Memory B cell (primary cell): Measurements from ENCODE around the gene MRPL22.
"Not testable (repeated sequence)": the region's sequence is repeated elsewhere in the genome, so short reads cannot be mapped to it uniquely, and the experiment has no call there.

Experiments
- ATAC-seq: fragments of 150-1000 bp; cut with Tn5 transposase; 2 replicates; pipeline ENCODE4 v1.10.0; 2021; ENCODE audit warnings: low read depth, mild to moderate bottlenecking, moderate library complexity
- DNase-seq, 2 donors: peaks; one replicate each; pipeline ENCODE4 v3.0.0; 2022; ENCODE audit warnings: low spot score in 2 of 2
- H3K27ac Mint-ChIP-seq: one replicate; pipeline ENCODE4 v1.8.0; 2022; ENCODE audit warnings: mild to moderate bottlenecking, moderate library complexity, mixed read lengths
- H3K27me3 Mint-ChIP-seq: one replicate; pipeline ENCODE4 v1.8.0; 2022; ENCODE audit warnings: mixed read lengths
- H3K36me3 Mint-ChIP-seq: one replicate; pipeline ENCODE4 v1.8.0; 2022; ENCODE audit warnings: mild to moderate bottlenecking, mixed read lengths
- H3K4me1 Mint-ChIP-seq: one replicate; pipeline ENCODE4 v1.8.0; 2022; ENCODE audit warnings: mixed read lengths
- H3K4me3 Mint-ChIP-seq: one replicate; pipeline ENCODE4 v1.8.0; 2022; ENCODE audit warnings: mild to moderate bottlenecking, moderate library complexity, mixed read lengths
- H3K9me3 Mint-ChIP-seq: one replicate; pipeline ENCODE4 v1.8.0; 2022; ENCODE audit warnings: mixed read lengths

Gene MRPL22

GRCh38 chr5:154923441-154924430 is 17.1 kb upstream of the MRPL22 start:
- Mint-ChIP-seq H3K9me3 (no peaks in the 10 kb centered on the region), H3K27ac (no peak overlapping the region), H3K36me3 (peaks cover 30% of the 10 kb centered on the region), H3K27me3 (no peaks in the 10 kb centered on the region), H3K4me1 (no peaks in the 10 kb centered on the region), H3K4me3 (no peak overlapping the region)
- no peak for DNase-seq
- ATAC-seq, result no peak

GRCh38 chr5:154933537-154933936 is 7.3 kb upstream of the MRPL22 start:
- Mint-ChIP-seq H3K9me3 (no peaks in the 10 kb centered on the region), H3K36me3 (peaks cover 29% of the 10 kb centered on the region), H3K27ac (no peak overlapping the region), H3K4me1 (peaks cover 17% of the 10 kb centered on the region), H3K27me3 (no peaks in the 10 kb centered on the region), H3K4me3 (no peak overlapping the region)
- DNase-seq (no peak), ATAC-seq (no peak)

- Mint-ChIP-seq H3K27me3 (no peaks in the 10 kb centered on the region), H3K27ac (peak overlapping the region; percentile 8)
- ATAC-seq, result no peak
These were observed 6.0 kb upstream of the MRPL22 start for GRCh38 chr5:154934881-154935280.

GRCh38 chr5:154937186-154937717 is 3.6 kb upstream of the MRPL22 start:
- Mint-ChIP-seq H3K27me3 (no peaks in the 10 kb centered on the region), H3K4me1 (peaks cover 26% of the 10 kb centered on the region), H3K9me3 (no peaks in the 10 kb centered on the region), H3K27ac (peak overlapping the region; percentile 68), H3K4me3 (peak overlapping the region; percentile 90), H3K36me3 (peaks cover 18% of the 10 kb centered on the region)
- ATAC-seq (no peak), DNase-seq (no peak)

More at GRCh38 chr5:154934881-154935280, 6.0 kb upstream of the MRPL22 start:
- Mint-ChIP-seq H3K4me3 (no peak overlapping the region), H3K4me1 (peaks cover 21% of the 10 kb centered on the region), H3K9me3 (no peaks in the 10 kb centered on the region), H3K36me3 (peaks cover 28% of the 10 kb centered on the region)
- DNase-seq, result no peak

- Mint-ChIP-seq H3K4me1 (peaks cover 30% of the 10 kb centered on the region), H3K27ac (peak within 1 kb of the TSS; percentile 91)
These were observed 3.0 kb upstream of the MRPL22 start, which contains the start of gene GEMIN5 for GRCh38 chr5:154937718-154938466. Gene GEMIN5 (minus strand): TSS chr5:154938211. CDS start chr5:154938133, 78 bp downstream.

GRCh38 chr5:154939387-154939786 is 1.5 kb upstream of the MRPL22 start:
- Mint-ChIP-seq H3K36me3 (peaks cover 11% of the 10 kb centered on the region), H3K4me1 (peaks cover 27% of the 10 kb centered on the region), H3K27ac (peak overlapping the region; percentile 91), H3K4me3 (peak overlapping the region; percentile 59)
- ATAC-seq, H3K27me3 Mint-ChIP-seq, DNase-seq, H3K9me3 Mint-ChIP-seq: not testable (repeated sequence)

More at GRCh38 chr5:154937718-154938466, 3.0 kb upstream of the MRPL22 start, which contains the start of gene GEMIN5:
- peak within 1 kb of the TSS; percentile 90 for H3K4me3 Mint-ChIP-seq
- no peaks in the 10 kb centered on the region for H3K27me3 Mint-ChIP-seq
- ATAC-seq (peak; percentile 84), DNase-seq (peak; percentile 69 to 76)
- no peaks in the 10 kb centered on the region for H3K9me3 Mint-ChIP-seq
- peaks cover 16% of the 10 kb centered on the region for H3K36me3 Mint-ChIP-seq

GRCh38 chr5:154940375-154940771 is 500 bp upstream of the MRPL22 start:
- peak overlapping the region; percentile 93 for H3K4me3 Mint-ChIP-seq
- H3K9me3 Mint-ChIP-seq, result no peaks in the 10 kb centered on the region
- ATAC-seq (no peak), DNase-seq (no peak)
- H3K27me3 Mint-ChIP-seq, result no peaks in the 10 kb centered on the region
- peak overlapping the region; percentile 91 for H3K27ac Mint-ChIP-seq
- peaks cover 3% of the 10 kb centered on the region for H3K36me3 Mint-ChIP-seq
- peaks cover 24% of the 10 kb centered on the region for H3K4me1 Mint-ChIP-seq

GRCh38 chr5:154943527-154943926 is 2.7 kb downstream of the MRPL22 start:
- Mint-ChIP-seq H3K9me3 (no peaks in the 10 kb centered on the region), H3K27me3 (no peaks in the 10 kb centered on the region), H3K27ac (peak overlapping the region; percentile 48), H3K36me3 (peaks cover 1% of the 10 kb centered on the region), H3K4me3 (no peak overlapping the region), H3K4me1 (peaks cover 18% of the 10 kb centered on the region)
- no peak for ATAC-seq
- DNase-seq, result no peak

GRCh38 chr5:154944716-154945115 is 3.8 kb downstream of the MRPL22 start:
- H3K9me3 Mint-ChIP-seq, result no peaks in the 10 kb centered on the region
- no peak overlapping the region for H3K27ac Mint-ChIP-seq
- H3K4me1 Mint-ChIP-seq, result peaks cover 19% of the 10 kb centered on the region
- DNase-seq (no peak), ATAC-seq (no peak)
- H3K27me3 Mint-ChIP-seq, result no peaks in the 10 kb centered on the region
- H3K36me3 Mint-ChIP-seq, result peaks cover 7% of the 10 kb centered on the region
- H3K4me3 Mint-ChIP-seq, result no peak overlapping the region

- ATAC-seq (no peak), DNase-seq (no peak)
- no peaks in the 10 kb centered on the region for H3K9me3 Mint-ChIP-seq
- H3K4me3 Mint-ChIP-seq, result no peak overlapping the region
- H3K27me3 Mint-ChIP-seq, result no peaks in the 10 kb centered on the region
- H3K36me3 Mint-ChIP-seq, result peaks cover 11% of the 10 kb centered on the region
- H3K27ac Mint-ChIP-seq, result no peak overlapping the region
- H3K4me1 Mint-ChIP-seq, result peaks cover 22% of the 10 kb centered on the region
These were observed 4.9 kb downstream of the MRPL22 start for GRCh38 chr5:154945695-154946301.

GRCh38 chr5:154947778-154948177 is 6.9 kb downstream of the MRPL22 start:
- ATAC-seq (no peak), DNase-seq (no peak)
- Mint-ChIP-seq H3K9me3 (no peaks in the 10 kb centered on the region), H3K4me1 (peaks cover 13% of the 10 kb centered on the region), H3K36me3 (peaks cover 11% of the 10 kb centered on the region), H3K27ac (no peak overlapping the region), H3K27me3 (no peaks in the 10 kb centered on the region), H3K4me3 (no peak overlapping the region)

- no peak overlapping the region for H3K27ac Mint-ChIP-seq
- H3K36me3 Mint-ChIP-seq, result peaks cover 9% of the 10 kb centered on the region
- H3K9me3 Mint-ChIP-seq, result no peaks in the 10 kb centered on the region
- H3K4me3 Mint-ChIP-seq, result no peak overlapping the region
- H3K27me3 Mint-ChIP-seq, result no peaks in the 10 kb centered on the region
- DNase-seq (no peak), ATAC-seq (no peak)
- H3K4me1 Mint-ChIP-seq, result peaks cover 11% of the 10 kb centered on the region
These were observed 7.4 kb downstream of the MRPL22 start for GRCh38 chr5:154948313-154948712.

GRCh38 chr5:154949781-154950180 is 8.9 kb downstream of the MRPL22 start:
- no peak for ATAC-seq
- peaks cover 11% of the 10 kb centered on the region for H3K4me1 Mint-ChIP-seq
- H3K36me3 Mint-ChIP-seq, result peaks cover 9% of the 10 kb centered on the region
- no peak overlapping the region for H3K4me3 Mint-ChIP-seq
- H3K9me3 Mint-ChIP-seq, result no peaks in the 10 kb centered on the region
- no peak for DNase-seq
- H3K27me3 Mint-ChIP-seq, result no peaks in the 10 kb centered on the region
- H3K27ac Mint-ChIP-seq, result peak overlapping the region; percentile 31
